HEK293 (cell line): ENCODE measurements around the gene MIB2.
"Not testable (repeated sequence)": the region's sequence is repeated elsewhere in the genome, so short reads cannot be mapped to it uniquely, and the experiment has no call there.

Experiments used
- CTCF ChIA-PET: fragments of 350-600 bp; formaldehyde crosslinking; extraction: SDS; loops from one replicate; lab custom pipeline; 2021; ENCODE audit warnings: antibody characterized with exemption; lab: Yijun Ruan, JAX
- POLR2A ChIA-PET: fragments of 300-600 bp; formaldehyde crosslinking; extraction: SDS; loops from one replicate; lab custom pipeline; 2020; ENCODE audit warnings: antibody characterized with exemption, inconsistent platforms; lab: Yijun Ruan, JAX
- H3K27ac ChIP-seq: fragments of 200-500 bp; sonication (Bioruptor generic); 2 replicates; pipeline ENCODE4 v1.5.1; 2014; ENCODE audit warnings: low read depth, low read length, control low read depth, inconsistent platforms; ENCODE audit errors: extremely low read depth
- H3K36me3 ChIP-seq, 2 experiments: fragments of 200-500 bp in 1 of 2; sonication (Bioruptor generic) in 1 of 2; 1 replicate in 1 of 2; 2 replicates in 1 of 2; pipeline ENCODE4 v1.5.1; 2014 to 2017; ENCODE audit warnings: inconsistent platforms in 2 of 2, low read length in 2 of 2; ENCODE audit not compliant: control insufficient read depth in 2 of 2, insufficient read depth in 1 of 2
- H3K4me1 ChIP-seq: fragments of 200-500 bp; sonication (Bioruptor generic); 2 replicates; pipeline ENCODE4 v1.5.1; 2014; ENCODE audit warnings: mild to moderate bottlenecking, low read length, inconsistent platforms; ENCODE audit not compliant: control insufficient read depth, insufficient read depth
- H3K4me3 ChIP-seq: 2 replicates; pipeline ENCODE4 v1.5.1; 2011; ENCODE audit warnings: low read depth, mild to moderate bottlenecking, control low read depth, low read length, moderate library complexity
- H3K9me3 ChIP-seq: fragments of 200-500 bp; sonication (Bioruptor generic); 2 replicates; pipeline ENCODE4 v1.5.1; 2014; ENCODE audit warnings: low read depth, low read length, inconsistent platforms; ENCODE audit not compliant: control insufficient read depth, insufficient read depth
- KLF1 ChIP-seq: fragments of 450-650 bp; formaldehyde crosslinking; IDR thresholded peaks from 2 replicates; pipeline ENCODE4 v1.5.1; 2016; ENCODE audit warnings: missing biosample characterization, missing genetic modification characterization
- OSR2 ChIP-seq: fragments of 450-650 bp; formaldehyde crosslinking; IDR thresholded peaks from 2 replicates; pipeline ENCODE4 v1.5.1; 2016; ENCODE audit warnings: missing biosample characterization, missing genetic modification characterization
- WT1 ChIP-seq: fragments of 450-650 bp; formaldehyde crosslinking; IDR thresholded peaks from 2 replicates; pipeline ENCODE4 v1.5.1; 2016; ENCODE audit warnings: missing biosample characterization, missing genetic modification characterization
- YY1 ChIP-seq: fragments of 450-650 bp; formaldehyde crosslinking; IDR thresholded peaks from 2 replicates; pipeline ENCODE4 v1.5.1; 2018; ENCODE audit warnings: missing biosample characterization, missing genetic modification characterization
- ZBTB10 ChIP-seq: fragments of 450-650 bp; formaldehyde crosslinking; IDR thresholded peaks from 2 replicates; pipeline ENCODE4 v1.5.1; 2016; ENCODE audit warnings: missing biosample characterization, missing genetic modification characterization
- ZBTB48 ChIP-seq: fragments of 450-650 bp; formaldehyde crosslinking; IDR thresholded peaks from 2 replicates; pipeline ENCODE4 v1.5.1; 2016; ENCODE audit warnings: missing biosample characterization, missing genetic modification characterization
- ZFHX2 ChIP-seq: fragments of 450-650 bp; formaldehyde crosslinking; conservative IDR thresholded peaks from 2 replicates; pipeline ENCODE4 v1.5.1; 2016; ENCODE audit warnings: missing biosample characterization, missing genetic modification characterization
- ZFP3 ChIP-seq: fragments of 450-650 bp; formaldehyde crosslinking; IDR thresholded peaks from 2 replicates; pipeline ENCODE4 v1.5.1; 2016; ENCODE audit warnings: low read depth, missing biosample characterization, missing genetic modification characterization
- ZNF121 ChIP-seq: fragments of 450-650 bp; formaldehyde crosslinking; IDR thresholded peaks from 2 replicates; pipeline ENCODE4 v1.5.1; 2016; ENCODE audit warnings: missing biosample characterization, missing genetic modification characterization
- ZNF146 ChIP-seq: fragments of 450-650 bp; formaldehyde crosslinking; IDR thresholded peaks from 2 replicates; pipeline ENCODE4 v1.5.1; 2016; ENCODE audit warnings: missing biosample characterization, missing genetic modification characterization
- ZNF169 ChIP-seq: fragments of 450-650 bp; formaldehyde crosslinking; IDR thresholded peaks from 2 replicates; pipeline ENCODE4 v1.5.1; 2016; ENCODE audit warnings: missing biosample characterization, missing genetic modification characterization
- ZNF214 ChIP-seq: fragments of 450-650 bp; formaldehyde crosslinking; IDR thresholded peaks from 2 replicates; pipeline ENCODE4 v1.5.1; 2017; ENCODE audit warnings: missing biosample characterization, mild to moderate bottlenecking, missing genetic modification characterization, borderline replicate concordance
- ZNF354C ChIP-seq: fragments of 450-650 bp; formaldehyde crosslinking; IDR thresholded peaks from 2 replicates; pipeline ENCODE4 v1.5.1; 2016; ENCODE audit warnings: missing biosample characterization, missing genetic modification characterization, low read depth, borderline replicate concordance
- ZNF366 ChIP-seq: fragments of 450-650 bp; formaldehyde crosslinking; conservative IDR thresholded peaks from 2 replicates; pipeline ENCODE4 v1.5.1; 2016; ENCODE audit warnings: missing biosample characterization, missing genetic modification characterization
- ZNF433 ChIP-seq: fragments of 450-650 bp; formaldehyde crosslinking; IDR thresholded peaks from 2 replicates; pipeline ENCODE4 v1.5.1; 2016; ENCODE audit warnings: missing biosample characterization, missing genetic modification characterization, low read depth
- ZNF544 ChIP-seq: fragments of 450-650 bp; formaldehyde crosslinking; IDR thresholded peaks from 2 replicates; pipeline ENCODE4 v1.5.0; 2017; ENCODE audit warnings: missing biosample characterization, missing genetic modification characterization
- ZNF548 ChIP-seq: fragments of 450-650 bp; formaldehyde crosslinking; IDR thresholded peaks from 2 replicates; pipeline ENCODE4 v1.5.1; 2016; ENCODE audit warnings: missing biosample characterization, missing genetic modification characterization
- ZNF596 ChIP-seq: fragments of 450-650 bp; IDR thresholded peaks from 2 replicates; pipeline ENCODE4 v1.5.0; 2018; ENCODE audit warnings: missing biosample characterization, mild to moderate bottlenecking, missing genetic modification characterization, moderate library complexity
- ZNF621 ChIP-seq: fragments of 450-650 bp; formaldehyde crosslinking; IDR thresholded peaks from 2 replicates; pipeline ENCODE4 v1.5.1; 2017; ENCODE audit warnings: missing biosample characterization, missing genetic modification characterization
- ZNF623 ChIP-seq: fragments of 450-650 bp; formaldehyde crosslinking; IDR thresholded peaks from 2 replicates; pipeline ENCODE4 v1.5.1; 2016; ENCODE audit warnings: missing biosample characterization, missing genetic modification characterization
- ZNF692 ChIP-seq: fragments of 450-650 bp; formaldehyde crosslinking; IDR thresholded peaks from 2 replicates; pipeline ENCODE4 v1.5.1; 2016; ENCODE audit warnings: missing biosample characterization, missing genetic modification characterization
- ZSCAN18 ChIP-seq: fragments of 450-650 bp; formaldehyde crosslinking; IDR thresholded peaks from 2 replicates; pipeline ENCODE4 v1.5.1; 2016; ENCODE audit warnings: missing biosample characterization, missing genetic modification characterization

Gene MIB2

GRCh38 chr1:1595341-1595740 lies 20.0 kb upstream of the MIB2 start:
- H3K4me1 ChIP-seq, H3K36me3 ChIP-seq, POLR2A ChIA-PET, H3K4me3 ChIP-seq, H3K9me3 ChIP-seq, CTCF ChIA-PET: not testable (repeated sequence)
- TF ChIP-seq ZNF596 (tag by site-specific recombination): peak; percentile 98
- TF ChIP-seq, all 188 proteins: peak for 1; not testable (repeated sequence) for 187
- not testable (repeated sequence) for H3K27ac ChIP-seq

- Histone ChIP-seq H3K4me3 (no peak overlapping the region), H3K9me3 (no peaks in the 10 kb centered on the region), H3K36me3 (no peaks in the 10 kb centered on the region), H3K27ac (no peak overlapping the region), H3K4me1 (peaks cover 6% of the 10 kb centered on the region; the same call in 1 of the 2 replicates)
- ChIA-PET POLR2A (interaction anchor here (0.7 to 0.8 kb wide), 2 partner anchors 18 to 22 kb away, joined by 4 read pairs; partner anchors contain the start of gene MIB2), CTCF (interaction anchor here (0.7 to 1.6 kb wide), 2 partner anchors 14 to 21 kb away, joined by 5 to 6 read pairs; no protein-coding TSS in a partner anchor)
- no peak for TF ChIP-seq ZBTB48 (tag by site-specific recombination)
- no peak for TF ChIP-seq ZNF121
- no peak for TF ChIP-seq ZNF544 (tag by site-specific recombination)
- TF ChIP-seq KLF1: no peak; the same call in 1 of the 2 replicates
- peak; percentile 97 for TF ChIP-seq ZNF366
- 0 out of 2 replicates have a peak, but pooled peaks have one; percentile 8 for TF ChIP-seq ZFHX2
- no peak for TF ChIP-seq ZNF623
- 0 out of 2 replicates have a peak, but pooled peaks have one; percentile 14 for TF ChIP-seq ZBTB10 (tag by site-specific recombination)
- 0 out of 2 replicates have a peak, but pooled peaks have one; percentile 35 for TF ChIP-seq ZNF548
- no peak for TF ChIP-seq ZSCAN18 (tag by site-specific recombination)
- TF ChIP-seq ZFP3 (tag by site-specific recombination): no peak
- TF ChIP-seq ZNF621 (tag by site-specific recombination): no peak
- TF ChIP-seq ZNF354C (tag by site-specific recombination): no peak
- TF ChIP-seq OSR2 (tag by site-specific recombination): no peak
- TF ChIP-seq ZNF169 (tag by site-specific recombination): no peak
- peak; percentile 98 for TF ChIP-seq ZNF596 (tag by site-specific recombination)
- TF ChIP-seq WT1 (tag by site-specific recombination): no peak
- peak; percentile 1; the same call in 1 of the 2 replicates for TF ChIP-seq ZNF146 (tag by site-specific recombination)
- TF ChIP-seq ZNF692 (tag by site-specific recombination): no peak
- no peak for TF ChIP-seq YY1 (tag by site-specific recombination)
- no peak for TF ChIP-seq ZNF433 (tag by site-specific recombination)
- TF ChIP-seq ZNF214 (tag by site-specific recombination): no peak
Observed at GRCh38 chr1:1596493-1597274, 18.6 kb upstream of the MIB2 start.
